Esophagus muscularis mucosa (tissue), 3 donors: ENCODE results near the gene NRCAM.

Experiments
- CTCF ChIP-seq, 3 experiments: fragments of 200-600 bp in 2 of 3; fragments of 450-650 bp in 1 of 3; sonication (generic) in 2 of 3; IDR thresholded peaks; one replicate each; pipeline ENCODE4 v1.5.1; 2017 to 2019; ENCODE audit warnings: antibody characterized with exemption in 3 of 3, mild to moderate bottlenecking in 2 of 3, moderate library complexity in 1 of 3
- EP300 ChIP-seq: sonication (generic); formaldehyde crosslinking; IDR thresholded peaks from one replicate; pipeline ENCODE4 v1.6.1; 2017; ENCODE audit warnings: antibody characterized with exemption

- TF ChIP-seq CTCF (IDR thresholded peaks at IDR 0.05) (no peak), EP300 (no peak)
Measured at GRCh38 chr7:108461840-108462239, 5.6 kb upstream of the NRCAM start.
